Measurements from ENCODE around the gene RPL28.

The RPL28 gene

DNA sequence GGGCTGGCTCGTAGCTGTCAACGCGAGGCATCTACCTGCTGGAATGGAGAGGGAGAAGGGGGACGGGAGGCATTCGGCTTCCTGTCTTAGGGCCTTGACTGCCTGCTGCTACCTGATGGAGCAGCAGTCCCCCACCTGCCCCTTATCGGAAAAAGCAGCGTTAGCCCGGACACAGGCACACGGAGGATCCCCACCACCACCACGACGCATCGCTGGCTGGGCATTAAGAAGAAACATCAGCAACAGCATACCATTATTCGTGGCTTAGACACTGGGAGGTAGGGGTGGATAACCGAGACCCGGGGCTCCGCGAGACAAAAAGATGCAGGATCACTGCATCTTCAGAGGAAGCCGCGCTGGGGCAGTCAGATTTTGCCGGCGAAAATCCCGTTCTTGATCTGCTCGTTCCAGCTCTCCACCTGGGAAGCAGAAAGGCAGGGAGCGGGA is 32.4 kb upstream of the RPL28 start:
- DNase-seq (ENCODE audit: low read depth in 4 of 4, low spot score in 1 of 4) = no peak

DNA sequence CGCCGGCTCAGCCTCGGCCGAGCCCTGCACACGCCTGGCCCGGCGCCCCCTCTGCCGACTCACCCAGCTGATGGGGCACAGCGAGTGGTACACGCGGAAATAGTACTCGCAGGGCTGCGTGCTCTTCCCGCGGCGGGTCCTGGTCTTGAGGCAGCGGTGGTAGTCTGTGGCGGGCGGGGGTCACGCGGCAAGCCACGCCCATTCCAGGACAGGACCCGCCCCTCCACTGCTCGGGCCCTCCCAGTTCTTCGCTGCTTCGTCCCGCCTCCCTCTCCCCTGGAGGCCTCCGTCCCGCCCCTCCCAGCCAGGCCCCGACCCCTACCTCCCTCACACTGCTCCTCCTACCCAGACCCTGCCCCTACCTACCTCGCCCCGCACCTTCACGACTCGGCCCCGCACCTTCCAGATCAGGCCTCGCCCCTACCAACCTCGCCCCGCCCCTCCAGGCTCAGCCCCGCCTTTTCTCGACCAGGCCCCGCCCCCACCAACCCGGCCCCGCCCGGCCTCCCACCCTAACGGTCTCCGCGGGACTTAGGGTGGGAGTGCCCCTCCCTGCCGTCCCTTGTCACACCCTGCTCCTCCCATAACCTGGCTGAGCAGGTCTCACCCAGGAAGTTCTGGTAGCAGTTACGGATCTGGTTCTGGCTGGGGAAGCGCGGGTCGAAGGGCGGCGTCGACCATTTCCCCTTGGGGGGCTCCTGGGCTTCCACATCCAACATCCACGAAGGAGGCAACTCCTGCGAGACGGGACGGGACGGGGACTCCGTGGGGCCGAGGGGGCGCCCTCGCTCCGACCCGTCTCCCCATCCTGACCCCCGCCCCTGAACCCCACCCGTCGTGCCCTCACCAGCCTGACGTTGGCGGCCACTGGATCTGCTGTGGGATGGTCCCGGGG is 31.7 kb upstream of the RPL28 start:
- peak in 3 of 4 experiments; percentile 33 to 45 (median 41) for DNase-seq (ENCODE audit: low read depth in 4 of 4, low spot score in 1 of 4)

GRCh38 chr19:55354698-55355212 is 31.0 kb upstream of the RPL28 start, which contains the start of gene COX6B2:
Gene COX6B2, minus strand, starts transcription at chr19:55354719. Its CDS starts 198 bp downstream, at chr19:55354521.
- no peak for DNase-seq (ENCODE audit: low read depth in 4 of 4, low spot score in 1 of 4)

GRCh38 chr19:55355213-55355821 is 30.4 kb upstream of the RPL28 start:
- no peak for DNase-seq (ENCODE audit: low read depth in 4 of 4, low spot score in 1 of 4)

DNA sequence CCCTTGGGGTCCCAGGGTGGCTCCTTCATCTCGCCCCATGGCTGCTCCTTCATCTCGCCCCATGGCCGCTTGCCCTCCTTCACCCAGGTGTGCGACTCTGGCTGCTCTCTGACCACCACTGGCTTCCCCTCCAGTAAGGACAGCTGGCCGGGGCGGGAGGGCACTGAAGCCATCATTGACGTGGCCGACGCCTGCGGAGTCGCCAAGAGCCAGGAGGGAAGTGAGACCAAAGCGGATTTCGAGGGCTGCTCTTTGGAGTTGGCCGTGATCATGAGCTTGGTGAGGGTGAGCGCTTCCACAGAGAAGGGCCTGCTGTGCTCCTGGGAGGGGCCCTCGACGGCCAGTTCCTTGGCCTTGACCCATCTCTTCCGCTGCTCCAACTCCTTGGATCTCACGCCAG is 27.2 kb upstream of the RPL28 start:
- DNase-seq (ENCODE audit: low read depth in 4 of 4, low spot score in 1 of 4) = no peak

GRCh38 chr19:55358943-55359908 is 26.5 kb upstream of the RPL28 start:
- no peak for DNase-seq (ENCODE audit: low read depth in 4 of 4, low spot score in 1 of 4)

- no peak for DNase-seq (ENCODE audit: low read depth in 4 of 4, low spot score in 1 of 4)
These were observed 24.8 kb upstream of the RPL28 start for GRCh38 chr19:55360902-55361301.

GRCh38 chr19:55362174-55362989 is 23.4 kb upstream of the RPL28 start:
- DNase-seq (ENCODE audit: low read depth in 4 of 4, low spot score in 1 of 4) = no peak

- DNase-seq (ENCODE audit: low read depth in 4 of 4, low spot score in 1 of 4) = no peak
These were observed 22.6 kb upstream of the RPL28 start, which contains the start of gene GARIN5B for GRCh38 chr19:55362990-55363716. Gene GARIN5B, minus strand, starts transcription at chr19:55363260. Its CDS starts 194 bp downstream, at chr19:55363066.

DNA sequence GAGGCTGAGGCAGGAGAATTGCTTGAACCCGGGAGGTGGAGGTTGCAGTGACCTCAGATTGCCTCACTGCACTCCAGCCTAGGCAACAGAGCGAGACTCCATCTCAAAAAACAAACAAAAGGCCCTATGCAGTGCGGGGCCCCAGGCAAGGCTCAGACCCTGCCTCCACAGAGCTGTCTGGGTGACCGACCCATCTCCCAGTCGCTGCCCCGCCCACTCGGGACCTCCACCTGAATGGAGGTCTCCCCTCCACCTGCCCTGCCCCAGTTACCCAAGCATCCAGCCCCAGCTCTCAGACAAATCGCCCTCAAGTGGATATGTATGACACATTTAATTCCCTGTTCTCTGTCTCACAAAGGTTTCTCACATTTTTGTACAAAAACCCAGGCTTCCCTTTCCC is 20.5 kb upstream of the RPL28 start:
- no peak for DNase-seq (ENCODE audit: low read depth in 4 of 4, low spot score in 1 of 4)

GRCh38 chr19:55365964-55366363 is 19.8 kb upstream of the RPL28 start:
- no peak for DNase-seq (ENCODE audit: low read depth in 4 of 4, low spot score in 1 of 4)

DNA sequence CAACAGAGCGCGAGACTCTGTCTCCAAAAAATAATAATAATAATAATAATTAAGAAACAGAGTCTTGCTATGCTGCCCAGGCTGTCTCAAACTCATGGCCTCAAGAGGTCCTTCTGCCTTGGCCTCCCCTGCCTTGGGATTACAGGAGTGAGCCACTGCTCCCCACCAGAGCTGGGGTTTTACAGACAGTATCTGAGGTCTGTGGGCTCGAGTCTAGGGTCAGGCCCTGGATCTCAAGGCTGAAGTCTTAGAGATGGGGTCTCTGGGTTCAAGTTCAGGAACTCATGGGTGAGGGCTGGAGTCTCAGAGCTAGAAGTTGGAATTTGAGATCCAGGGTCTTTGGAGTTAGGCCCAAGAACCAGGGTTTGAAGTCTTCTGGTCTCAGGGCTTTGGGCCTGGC is 18.9 kb upstream of the RPL28 start:
- DNase-seq (ENCODE audit: low read depth in 4 of 4, low spot score in 1 of 4) = no peak

- DNase-seq (ENCODE audit: low read depth in 4 of 4, low spot score in 1 of 4) = no peak
These were observed 17.6 kb upstream of the RPL28 start for GRCh38 chr19:55368106-55368505.

- DNase-seq (ENCODE audit: low read depth in 4 of 4, low spot score in 1 of 4) = no peak
These were observed 16.8 kb upstream of the RPL28 start for GRCh38 chr19:55368701-55369563.

GRCh38 chr19:55369653-55370304 is 16.0 kb upstream of the RPL28 start:
- no peak for DNase-seq (ENCODE audit: low read depth in 4 of 4, low spot score in 1 of 4)

DNA sequence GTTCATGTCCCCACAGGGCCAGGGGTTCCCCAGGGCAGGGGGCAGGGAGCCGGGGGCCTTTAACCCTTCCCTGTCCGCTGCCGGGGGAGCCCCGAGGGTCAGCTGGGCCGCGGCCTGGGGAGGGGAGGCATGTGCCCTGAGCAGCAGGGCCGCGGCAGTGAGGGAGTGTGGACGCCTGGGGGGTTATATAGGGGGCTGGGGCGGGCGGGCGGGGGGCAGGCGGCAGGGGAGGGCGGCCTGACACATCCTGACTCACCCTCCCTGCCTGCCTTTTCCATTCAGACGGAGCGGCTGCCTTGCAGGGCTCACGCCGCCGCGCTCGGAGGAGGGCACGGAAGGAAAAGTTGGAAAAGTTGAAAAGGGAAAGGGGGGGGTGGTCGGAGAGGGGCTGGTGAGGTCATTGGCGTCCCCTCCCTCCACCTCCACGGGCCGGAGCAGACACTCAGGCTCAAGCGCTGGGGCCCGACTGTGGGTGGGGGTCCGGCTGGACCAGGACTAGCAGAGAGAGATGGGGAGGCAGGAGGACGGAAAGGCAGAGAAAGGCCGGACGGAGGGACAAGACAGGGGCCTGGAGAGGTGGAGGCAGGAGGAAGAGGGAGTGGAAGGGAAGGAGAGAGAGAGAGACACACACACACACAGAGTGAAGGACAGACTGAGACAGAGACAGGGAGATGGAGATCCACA is 15.3 kb upstream of the RPL28 start, which contains the start of gene IL11:
IL11 (minus strand) TSS at position 159 of the 684 bp plus-strand sequence; CDS start at position 6, 153 bp downstream.
- no peak for DNase-seq (ENCODE audit: low read depth in 4 of 4, low spot score in 1 of 4)
